Subcutaneous abdominal adipose tissue (tissue), 5 donors: ENCODE data around the gene ALDOC.
"Not testable (repeated sequence)": the region's sequence is repeated elsewhere in the genome, so short reads cannot be mapped to it uniquely, and the experiment has no call there.

Experiments used
- H3K27ac ChIP-seq: one replicate; pipeline ENCODE4 v1.7.0; 2013; ENCODE audit warnings: low read depth, mild to moderate bottlenecking, inconsistent platforms, low read length, moderate library complexity
- H3K27me3 ChIP-seq, 5 donors: one replicate each; pipeline ENCODE4 v1.7.0; 2013; ENCODE audit warnings: low read length in 5 of 5, inconsistent platforms in 1 of 5; ENCODE audit not compliant: control insufficient read depth in 5 of 5, insufficient read depth in 4 of 5
- H3K36me3 ChIP-seq, 5 donors: one replicate each; pipeline ENCODE4 v1.7.0; 2013; ENCODE audit warnings: low read length in 5 of 5; ENCODE audit not compliant: control insufficient read depth in 5 of 5, insufficient read depth in 5 of 5
- H3K4me1 ChIP-seq, 5 donors: one replicate each; pipeline ENCODE4 v1.7.0; 2013; ENCODE audit warnings: low read length in 5 of 5, mild to moderate bottlenecking in 3 of 5, moderate library complexity in 1 of 5; ENCODE audit not compliant: control insufficient read depth in 5 of 5, insufficient read depth in 5 of 5
- H3K4me3 ChIP-seq, 5 donors: one replicate each; pipeline ENCODE4 v1.7.0; 2013; ENCODE audit warnings: low read length in 5 of 5, low read depth in 1 of 5
- H3K9ac ChIP-seq, 5 donors: one replicate each; pipeline ENCODE4 v1.7.0; 2013; ENCODE audit warnings: low read length in 5 of 5, mild to moderate bottlenecking in 4 of 5, moderate library complexity in 3 of 5
- H3K9me3 ChIP-seq, 5 donors: one replicate each; pipeline ENCODE4 v1.7.0; 2013; ENCODE audit warnings: low read length in 5 of 5; ENCODE audit not compliant: control insufficient read depth in 5 of 5
- donor health status: healthy.
- donor health status: healthy.
- donor health status: healthy.
- donor health status: healthy.
- donor health status: healthy.

The ALDOC gene

GRCh38 chr17:28585851-28586250 is 9.2 kb upstream of the ALDOC start:
- no peaks in the 10 kb centered on the region for H3K9me3 ChIP-seq
- H3K36me3 ChIP-seq: peaks cover 5 to 30% (median 12%) of the 10 kb centered on the region in 5 donors
- no peak overlapping the region for H3K9ac ChIP-seq
- H3K27ac ChIP-seq: no peak overlapping the region
- H3K4me3 ChIP-seq: no peak overlapping the region
- no peaks in the 10 kb centered on the region for H3K4me1 ChIP-seq
- no peaks in the 10 kb centered on the region for H3K27me3 ChIP-seq

GRCh38 chr17:28584434-28584833 is 7.7 kb upstream of the ALDOC start:
- Histone ChIP-seq H3K9ac (no peak overlapping the region), H3K36me3 (peaks cover 5 to 30% (median 12%) of the 10 kb centered on the region in 5 donors), H3K4me3 (no peak overlapping the region), H3K9me3 (no peaks in the 10 kb centered on the region), H3K27ac (no peak overlapping the region), H3K4me1 (no peaks in the 10 kb centered on the region), H3K27me3 (no peaks in the 10 kb centered on the region)

GRCh38 chr17:28582513-28582912 is 5.8 kb upstream of the ALDOC start:
- H3K36me3 ChIP-seq: peaks cover 5 to 35% (median 15%) of the 10 kb centered on the region in 5 donors
- no peaks in the 10 kb centered on the region for H3K27me3 ChIP-seq
- H3K4me3 ChIP-seq: no peak overlapping the region
- peaks cover 0 to under 1% (median under 1%) of the 10 kb centered on the region in 5 donors for H3K4me1 ChIP-seq
- no peak overlapping the region for H3K27ac ChIP-seq
- H3K9ac ChIP-seq: no peak overlapping the region
- no peaks in the 10 kb centered on the region for H3K9me3 ChIP-seq

GRCh38 chr17:28580959-28581358 is 4.3 kb upstream of the ALDOC start:
- H3K36me3 ChIP-seq: peaks cover 5 to 32% (median 15%) of the 10 kb centered on the region in 5 donors
- no peaks in the 10 kb centered on the region for H3K9me3 ChIP-seq
- no peak overlapping the region for H3K9ac ChIP-seq
- no peaks in the 10 kb centered on the region for H3K27me3 ChIP-seq
- H3K4me3 ChIP-seq: no peak overlapping the region
- H3K4me1 ChIP-seq: peaks cover 0 to 14% (median 12%) of the 10 kb centered on the region in 5 donors
- no peak overlapping the region for H3K27ac ChIP-seq

- H3K9me3 ChIP-seq: no peaks in the 10 kb centered on the region
- H3K36me3 ChIP-seq: peaks cover 4 to 20% (median 7%) of the 10 kb centered on the region in 5 donors
- H3K27ac ChIP-seq: no peak overlapping the region
- H3K4me1 ChIP-seq: peaks cover 2 to 22% (median 20%) of the 10 kb centered on the region in 5 donors
- no peak overlapping the region for H3K4me3 ChIP-seq
- H3K9ac ChIP-seq: no peak overlapping the region
- no peaks in the 10 kb centered on the region for H3K27me3 ChIP-seq
Measured at GRCh38 chr17:28579526-28579925, 2.8 kb upstream of the ALDOC start.

GRCh38 chr17:28578246-28579195 is 1.8 kb upstream of the ALDOC start:
- H3K27me3 ChIP-seq: no peaks in the 10 kb centered on the region
- H3K4me3 ChIP-seq: no peak overlapping the region

GRCh38 chr17:28577466-28577824 is 750 bp upstream of the ALDOC start:
- peak overlapping the region in 2 of 5 donors; percentile 43 to 54 for H3K4me3 ChIP-seq
- H3K27me3 ChIP-seq: no peaks in the 10 kb centered on the region
- peaks cover 0 to 12% (median 0%) of the 10 kb centered on the region in 5 donors for H3K36me3 ChIP-seq
- H3K9ac ChIP-seq: no peak overlapping the region
- no peak overlapping the region for H3K27ac ChIP-seq
- H3K4me1 ChIP-seq: peaks cover 2 to 26% (median 25%) of the 10 kb centered on the region in 5 donors
- no peaks in the 10 kb centered on the region for H3K9me3 ChIP-seq

More at GRCh38 chr17:28578246-28579195, 1.8 kb upstream of the ALDOC start:
- Histone ChIP-seq H3K4me1 (peaks cover 2 to 22% (median 20%) of the 10 kb centered on the region in 5 donors), H3K27ac (no peak overlapping the region), H3K9me3 (no peaks in the 10 kb centered on the region), H3K36me3 (peaks cover 0 to 14% (median 4%) of the 10 kb centered on the region in 5 donors), H3K9ac (no peak overlapping the region)

GRCh38 chr17:28576016-28576415 is 679 bp downstream of the ALDOC start:
- not testable (repeated sequence) for H3K27ac ChIP-seq, H3K27me3 ChIP-seq, H3K9me3 ChIP-seq, H3K9ac ChIP-seq
- Histone ChIP-seq H3K36me3 (peaks cover 0 to 12% (median 0%) of the 10 kb centered on the region in 5 donors), H3K4me1 (peaks cover 5 to 36% (median 33%) of the 10 kb centered on the region in 5 donors), H3K4me3 (peak overlapping the region in 1 of 5 donors; percentile 17)

DNA sequence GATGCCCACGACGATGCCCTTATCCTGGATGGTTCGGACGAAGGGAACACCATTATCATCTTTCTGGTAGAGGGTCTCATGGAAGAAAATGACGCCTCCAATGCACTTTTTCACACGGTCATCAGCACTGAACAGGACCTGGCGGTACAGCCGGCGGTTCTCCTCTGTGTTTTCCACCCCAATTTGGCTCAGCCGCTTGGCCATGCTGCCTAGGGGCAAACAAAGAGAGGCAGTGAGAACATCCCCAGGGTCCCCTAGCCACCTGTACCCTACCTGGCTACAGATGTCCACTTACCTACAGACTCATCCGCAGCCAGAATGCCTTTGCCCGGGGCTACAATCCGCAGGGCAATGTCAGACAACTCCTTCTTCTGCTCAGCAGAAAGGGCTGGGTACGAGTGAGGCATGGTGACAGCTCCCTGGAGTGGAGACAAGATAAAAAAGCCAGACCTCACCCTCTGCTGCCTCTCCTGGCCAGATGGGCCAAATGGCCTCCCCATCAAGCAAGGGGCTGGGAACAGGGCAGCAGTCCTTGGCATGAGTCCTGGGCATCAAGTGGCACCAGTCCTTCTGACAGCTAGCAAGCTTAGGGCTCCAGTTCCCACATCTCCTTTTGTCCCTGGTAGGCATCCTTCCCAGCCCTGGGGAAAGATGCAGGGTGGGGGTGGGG is 1.4 kb downstream of the ALDOC start:
- H3K27me3 ChIP-seq: no peaks in the 10 kb centered on the region
- no peak overlapping the region for H3K27ac ChIP-seq
- H3K9ac ChIP-seq: no peak overlapping the region
- peaks cover 7 to 43% (median 41%) of the 10 kb centered on the region in 5 donors for H3K4me1 ChIP-seq
- peaks cover 0 to 12% (median 0%) of the 10 kb centered on the region in 5 donors for H3K36me3 ChIP-seq
- H3K9me3 ChIP-seq: no peaks in the 10 kb centered on the region
- no peak overlapping the region for H3K4me3 ChIP-seq

DNA sequence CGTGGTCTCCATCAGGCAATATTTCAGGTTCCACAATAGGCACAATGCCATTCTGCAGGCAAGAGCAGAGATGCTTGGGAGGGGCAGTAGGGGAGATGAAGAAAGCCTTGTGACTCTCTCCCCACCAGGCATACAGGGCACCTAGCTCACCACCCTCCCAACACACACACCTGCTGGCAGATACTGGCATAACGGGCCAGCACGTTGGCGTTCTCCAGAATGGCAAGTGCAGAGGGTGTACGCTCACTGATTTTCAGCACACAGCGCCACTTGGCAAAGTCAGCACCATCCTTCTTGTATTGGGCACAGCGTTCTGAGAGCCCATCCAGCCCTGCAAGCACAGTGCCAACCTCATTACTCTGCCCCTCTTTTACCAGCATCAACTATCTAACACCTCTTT is 2.2 kb downstream of the ALDOC start:
- Histone ChIP-seq H3K4me1 (peaks cover 7 to 51% (median 46%) of the 10 kb centered on the region in 5 donors), H3K36me3 (peaks cover 0 to 12% (median 0%) of the 10 kb centered on the region in 5 donors), H3K9me3 (no peaks in the 10 kb centered on the region), H3K9ac (no peak overlapping the region), H3K27me3 (no peaks in the 10 kb centered on the region), H3K27ac (no peak overlapping the region), H3K4me3 (no peak overlapping the region)
